Right lung (tissue), 5 donors: Measurements from ENCODE around the gene EHBP1. TPM values are rescaled to one million over a fixed set of nuclear protein-coding genes. Genes with fewer than 3 reads are reported as not detected.
"Not testable (repeated sequence)": the region's sequence is repeated elsewhere in the genome, so short reads cannot be mapped to it uniquely, and the experiment has no call there.

Source experiments
- DNase-seq, 2 donors: peaks; one replicate each; pipeline ENCODE4 v3.0.0-alpha.2; 2013
- polyA plus RNA-seq, 5 donors: library from polyadenylated mRNA; unstranded; fragments of 120-200 nt; gene quantifications; one replicate each; pipeline versions ENCODE4 v1.2.1 to v1.2.3, GENCODE V29; 2013; ENCODE audit warnings: inconsistent platforms in 1 of 5, low replicate concordance in 1 of 5; ENCODE audit not compliant: insufficient read length in 5 of 5, insufficient read depth in 1 of 5

Gene EHBP1
- polyA plus RNA-seq, 5 donors = 30.5 to 48.4 (median 39.6) TPM

GRCh38 chr2:63064661-63065060, 359.1 kb downstream of the EHBP1 start:
- no peak for DNase-seq

GRCh38 chr2:63066265-63066664, 360.8 kb downstream of the EHBP1 start:
- DNase-seq = no peak

GRCh38 chr2:63066838-63067237, 361.3 kb downstream of the EHBP1 start:
- no peak for DNase-seq

DNA sequence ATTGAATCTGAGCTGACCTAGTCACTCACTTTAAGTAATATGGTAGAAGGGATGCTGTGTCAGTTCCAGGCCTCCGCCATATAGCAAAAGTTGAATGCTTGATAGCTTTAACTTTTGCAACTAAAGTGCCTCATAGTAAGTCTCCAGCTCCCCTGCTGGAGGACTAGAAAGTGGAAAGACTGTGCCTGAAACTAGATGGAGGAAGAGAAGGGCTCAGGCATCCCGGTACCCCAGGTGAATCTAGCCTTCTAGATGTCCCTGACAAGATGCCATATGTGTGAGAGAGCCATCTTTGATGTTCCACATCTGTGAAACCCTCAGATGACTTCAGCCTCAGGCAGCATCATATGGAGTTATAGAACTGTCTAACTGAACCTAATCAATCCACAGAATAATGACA, 366.2 kb downstream of the EHBP1 start:
- no peak for DNase-seq

- DNase-seq = no peak
Measured at GRCh38 chr2:63073994-63074393, 368.5 kb downstream of the EHBP1 start.

- DNase-seq = not testable (repeated sequence)
Measured at GRCh38 chr2:63074399-63074798, 368.9 kb downstream of the EHBP1 start.

DNA sequence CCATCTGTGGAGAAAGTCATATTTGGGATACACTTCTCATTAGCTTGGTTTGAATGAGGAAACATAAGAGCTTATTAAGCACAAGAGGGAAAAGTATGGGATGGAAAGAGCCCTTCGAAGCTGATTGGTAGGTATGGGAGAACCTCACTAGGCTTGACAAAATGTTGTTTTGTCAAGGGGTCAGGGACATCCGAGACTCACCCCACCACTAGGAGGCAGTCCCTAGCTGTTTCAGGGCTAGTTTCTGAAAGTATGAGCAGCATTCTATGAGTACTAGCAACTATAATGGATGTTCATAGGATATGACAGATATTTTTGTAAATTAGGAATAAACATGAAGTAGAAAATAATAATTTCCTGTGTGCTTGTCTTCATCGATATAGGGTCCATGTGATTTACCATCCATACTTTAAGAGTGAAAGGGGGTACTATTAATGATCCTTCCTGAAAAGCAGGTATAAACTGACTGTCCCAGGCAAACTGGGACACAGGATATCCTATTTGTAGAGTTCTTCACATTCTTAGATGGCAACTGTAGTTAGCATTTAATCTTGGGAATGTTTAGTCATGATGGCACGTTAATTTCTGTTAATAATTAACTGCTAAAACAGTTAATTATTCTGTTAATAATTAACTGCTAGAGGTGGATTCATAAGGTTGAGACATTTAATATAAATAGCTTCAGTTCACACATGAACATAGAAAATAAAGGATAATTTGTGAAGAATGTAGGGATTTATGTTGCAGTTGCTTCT, 373.5 kb downstream of the EHBP1 start:
- no peak for DNase-seq

DNA sequence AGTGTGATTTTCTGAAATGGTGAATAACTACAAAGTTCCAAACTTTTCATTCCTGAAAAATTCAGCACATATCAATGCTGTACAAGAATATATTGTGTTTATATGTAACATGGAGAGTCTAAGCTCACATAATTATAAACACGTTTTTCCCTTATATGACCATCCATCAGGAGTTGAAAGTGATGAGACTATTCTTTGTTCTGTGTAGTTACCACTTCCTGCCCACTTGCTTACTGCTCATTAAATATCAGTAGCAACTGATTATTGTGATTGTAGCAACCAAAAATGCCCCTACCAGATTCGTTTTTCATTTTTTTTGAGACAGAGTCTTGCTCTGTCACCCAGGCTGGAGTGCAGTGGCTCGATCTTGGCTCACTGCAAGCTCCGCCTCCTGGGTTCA, 375.9 kb downstream of the EHBP1 start:
- no peak for DNase-seq

DNA sequence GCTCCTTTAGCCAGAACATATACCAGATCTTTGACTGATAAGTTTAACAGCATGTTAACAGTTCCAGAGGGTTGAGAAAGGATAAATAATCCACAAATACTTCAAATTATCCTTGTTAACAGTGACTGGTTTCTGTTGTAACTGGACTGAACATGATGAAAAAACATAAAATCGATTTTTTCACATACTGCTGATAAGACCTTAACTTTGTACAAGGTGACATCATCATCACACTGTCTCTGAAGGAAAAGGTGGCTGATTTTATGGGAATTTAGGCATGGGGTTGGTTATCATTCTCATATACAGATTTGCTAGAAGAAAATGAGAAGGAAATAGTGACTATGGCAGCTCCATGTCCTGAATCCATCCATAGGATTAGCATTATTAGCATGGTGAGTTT, 381.2 kb downstream of the EHBP1 start:
- DNase-seq = no peak

DNA sequence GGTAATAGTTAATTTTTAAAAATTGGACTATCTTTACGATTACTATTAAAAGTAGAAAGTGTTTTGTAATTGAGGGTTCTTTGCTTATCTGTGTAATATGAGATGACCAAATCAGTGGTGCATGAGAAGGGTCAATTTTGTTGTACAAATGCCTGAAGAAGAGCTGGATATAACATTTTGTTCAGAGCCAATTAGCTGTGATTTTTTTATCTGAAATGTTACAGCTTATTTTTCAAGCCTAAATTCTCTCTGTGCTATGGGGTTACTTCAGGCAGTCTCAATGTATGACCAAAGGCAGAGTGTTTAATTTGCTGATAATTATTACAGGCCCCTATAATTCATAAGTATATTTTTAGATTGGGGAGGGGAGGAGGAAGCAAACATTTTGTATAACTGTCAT, 386.9 kb downstream of the EHBP1 start:
- DNase-seq = peak; percentile 31 to 45

- peak; percentile 16 to 24 for DNase-seq
Measured at GRCh38 chr2:63092857-63093256, 387.3 kb downstream of the EHBP1 start.

GRCh38 chr2:63093502-63093901, 388.0 kb downstream of the EHBP1 start:
- DNase-seq = no peak

Other genes starting within 250 kb of the EHBP1 start
- 1 to 10 TPM; 4.2 to 5.0 (median 4.9) TPM for gene TMEM17, start 199.5 kb upstream of the EHBP1 start, polyA plus RNA-seq